ENCODE data around the gene CRADD.
"Not testable (repeated sequence)": the region's sequence is repeated elsewhere in the genome, so short reads cannot be mapped to it uniquely, and the experiment has no call there.

CRADD gene

DNA sequence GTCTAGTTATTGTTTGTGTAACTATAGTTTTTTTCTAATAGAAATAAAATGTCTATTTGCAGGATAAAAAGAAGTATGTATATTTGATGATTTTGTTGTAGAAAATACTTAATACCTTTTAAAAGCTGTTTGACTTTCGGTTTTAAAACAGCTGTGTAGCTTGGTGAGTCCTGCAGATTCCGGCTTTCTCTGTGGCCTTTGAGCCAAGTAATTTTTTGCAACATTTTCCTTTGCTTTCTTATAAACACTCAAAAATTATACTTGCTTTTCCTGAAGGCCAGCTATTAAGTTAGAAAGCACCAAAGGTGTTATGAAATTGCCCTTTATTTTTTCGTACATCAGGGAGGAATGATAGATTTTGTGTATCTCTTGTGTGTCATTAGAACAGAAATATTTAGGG is 63.6 kb downstream of the CRADD start:
- peak; percentile 57 for DNase-seq

DNA sequence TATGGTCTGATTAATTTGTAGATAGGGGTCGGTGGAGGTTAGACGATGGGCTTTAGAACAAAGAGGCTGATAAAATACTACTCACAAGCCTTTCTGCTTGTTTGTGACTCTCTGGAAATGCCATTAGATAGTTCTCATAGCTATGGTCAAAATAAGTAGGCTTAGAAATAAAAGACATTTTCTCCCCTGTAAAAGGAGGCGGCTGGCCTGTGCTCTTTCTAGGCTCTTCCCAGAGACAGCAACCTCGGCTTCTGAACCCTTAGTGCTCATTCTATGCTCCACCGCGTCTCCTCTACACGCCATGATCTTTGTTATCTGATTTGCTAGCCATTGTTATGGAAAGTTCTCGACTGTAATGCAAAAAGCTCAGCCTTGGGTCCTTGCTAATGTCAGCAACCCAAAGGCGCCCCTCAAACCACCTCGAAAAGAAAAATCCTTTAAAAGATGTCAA is 64.5 kb downstream of the CRADD start:
- no peak for DNase-seq

DNA sequence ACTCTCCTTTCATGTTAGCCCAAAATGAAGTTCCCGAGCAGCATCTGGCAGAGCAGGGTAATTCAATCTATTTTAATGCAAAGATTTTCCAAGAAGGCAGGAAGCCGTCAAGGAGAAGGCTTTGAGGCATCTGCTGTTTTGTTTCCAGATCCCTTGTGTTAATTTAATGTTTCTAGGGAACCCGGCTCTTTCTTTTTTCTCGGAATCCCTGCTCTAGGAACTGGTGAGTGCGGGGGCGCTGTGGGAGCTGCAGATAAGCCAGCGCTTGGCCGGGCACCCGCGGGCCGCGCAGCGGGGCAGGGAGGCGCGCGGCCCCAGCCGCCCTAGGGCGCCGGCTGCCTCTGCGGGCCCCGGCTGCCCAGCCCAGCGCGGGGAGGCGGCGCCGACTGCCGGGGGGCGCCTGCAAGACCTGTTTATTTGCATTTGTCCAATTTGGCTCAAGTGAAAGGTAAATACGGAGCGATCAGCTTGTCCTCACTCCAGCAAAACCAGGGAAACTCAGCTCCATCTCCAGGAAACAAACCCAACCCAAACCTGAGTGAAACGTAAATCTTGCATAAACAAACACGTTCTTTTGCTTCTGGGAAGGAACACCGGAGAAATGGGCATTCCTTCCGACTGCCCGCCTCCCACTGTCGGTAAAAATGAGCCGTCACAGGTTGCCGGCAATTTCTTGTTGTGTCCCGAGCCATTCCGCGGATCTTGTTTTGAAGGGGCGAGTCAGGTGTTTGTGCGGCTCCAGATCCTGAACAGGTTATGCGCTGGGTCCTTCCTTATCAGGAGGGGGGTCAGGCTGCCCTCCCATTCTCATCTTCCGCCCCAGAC is 65.1 kb downstream of the CRADD start:
- peak; percentile 99 for DNase-seq

DNA sequence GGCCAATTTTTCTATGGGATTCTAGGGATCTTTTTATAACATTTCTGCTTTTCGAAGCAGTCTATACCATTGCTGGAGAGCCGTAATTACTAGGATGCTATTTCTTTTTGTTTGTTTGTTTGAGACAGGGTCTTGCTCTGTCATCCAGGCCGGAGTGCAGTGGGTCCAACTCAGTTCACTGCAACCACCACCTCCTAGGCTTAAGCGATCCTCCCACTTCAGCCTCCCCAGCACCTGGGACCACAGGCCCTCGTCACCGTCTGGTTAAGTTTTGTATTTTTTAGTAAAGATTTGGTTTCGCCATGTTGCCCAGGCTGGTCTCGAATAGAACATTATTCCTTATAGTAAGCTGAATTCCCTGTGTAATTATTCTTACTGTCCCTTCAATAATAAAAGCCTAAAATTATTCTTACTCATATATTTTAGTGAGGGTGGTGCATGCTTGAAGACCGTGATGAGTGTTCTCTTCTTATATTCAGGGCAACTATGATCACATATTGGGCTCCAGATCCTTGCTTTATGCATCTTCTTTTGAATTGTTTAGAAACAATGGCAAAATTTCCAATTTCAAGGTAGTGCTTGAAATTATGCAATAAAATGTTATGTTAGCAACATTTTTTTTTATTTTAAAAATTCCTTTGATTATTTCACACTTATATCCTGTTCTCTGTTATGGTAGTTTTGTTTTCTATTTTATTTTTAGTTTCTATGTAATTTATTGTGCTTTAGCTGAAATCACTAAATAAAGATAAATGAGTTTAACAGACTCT is 66.2 kb downstream of the CRADD start:
- no peak for DNase-seq

DNA sequence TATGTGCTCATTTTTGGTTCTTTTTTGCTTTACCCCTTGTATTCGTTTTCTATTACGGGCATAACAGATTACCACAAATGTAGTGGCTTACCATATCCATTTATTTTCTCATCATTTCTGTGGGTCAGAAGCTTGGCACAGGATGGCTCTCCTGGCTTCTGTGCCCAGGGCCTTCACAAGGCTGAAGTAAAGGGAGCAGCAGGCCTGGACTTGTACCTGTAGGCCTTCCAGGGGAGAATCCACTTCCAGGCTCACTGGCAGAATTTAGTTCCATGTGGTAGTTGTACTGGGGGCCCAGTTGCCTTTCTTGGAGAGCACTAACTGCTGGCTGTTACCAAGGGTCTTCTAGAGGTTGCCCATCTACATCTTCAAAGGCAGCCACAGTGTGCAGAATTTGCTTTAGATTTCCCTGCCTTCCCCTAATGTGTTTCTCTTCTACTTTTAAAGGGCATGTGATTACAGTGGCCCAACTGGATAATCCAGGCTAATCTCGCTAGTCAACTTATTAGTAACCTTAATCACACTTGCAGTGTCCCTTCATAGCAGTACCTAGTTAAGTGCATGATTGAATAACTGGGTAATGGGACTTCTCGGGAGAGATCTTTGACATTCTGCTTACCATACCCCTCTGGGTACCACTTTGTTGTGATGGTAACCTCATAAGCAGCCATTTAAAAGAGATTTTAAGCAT is 67.0 kb downstream of the CRADD start:
- no peak for DNase-seq

DNA sequence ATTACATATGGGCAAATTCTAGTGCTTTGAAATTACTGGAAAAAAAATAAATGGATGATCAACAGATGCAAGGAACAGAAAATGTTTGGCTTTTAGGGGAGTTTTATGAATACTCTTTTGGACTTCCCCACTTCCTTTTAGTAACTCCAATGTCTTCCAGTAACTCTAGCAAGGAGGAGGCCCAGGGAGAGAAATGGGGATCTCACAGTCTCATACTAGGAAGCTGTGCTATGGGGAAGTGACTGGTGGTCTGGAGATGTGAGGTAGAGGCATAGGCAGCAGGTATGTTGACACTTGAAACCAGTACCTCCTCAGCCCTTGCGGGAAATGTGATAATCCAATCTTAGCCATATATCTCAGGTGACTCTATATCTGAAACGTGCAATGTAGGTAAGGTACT is 68.1 kb downstream of the CRADD start:
- DNase-seq = no peak

DNA sequence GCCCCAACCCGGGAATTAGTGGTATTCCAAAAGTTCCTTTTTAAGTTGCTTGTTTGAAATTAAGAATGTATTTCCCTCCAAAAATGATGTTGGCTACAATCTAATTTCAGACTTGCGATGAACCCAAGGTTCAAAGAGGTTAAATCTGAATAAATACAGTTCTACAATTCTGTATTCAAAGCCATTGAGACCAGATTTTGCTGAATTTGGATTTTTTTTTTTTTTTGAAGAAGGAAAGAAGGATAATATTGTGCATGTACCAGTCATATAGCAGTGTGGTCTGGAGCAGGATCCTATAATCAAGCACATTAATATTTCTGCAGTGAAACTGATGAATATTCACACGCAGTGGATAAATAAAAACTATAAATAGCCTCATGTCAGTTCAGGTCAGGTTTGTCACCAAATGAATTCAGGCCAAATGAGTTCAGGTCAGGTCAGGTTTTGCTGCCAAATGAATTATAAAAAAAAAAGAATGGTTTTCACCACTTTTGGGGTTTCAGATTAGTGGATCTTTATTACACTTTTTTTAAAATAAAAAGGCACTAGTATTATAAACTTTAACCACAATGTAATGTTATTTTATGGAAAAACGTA is 69.5 kb downstream of the CRADD start:
- no peak for DNase-seq

DNA sequence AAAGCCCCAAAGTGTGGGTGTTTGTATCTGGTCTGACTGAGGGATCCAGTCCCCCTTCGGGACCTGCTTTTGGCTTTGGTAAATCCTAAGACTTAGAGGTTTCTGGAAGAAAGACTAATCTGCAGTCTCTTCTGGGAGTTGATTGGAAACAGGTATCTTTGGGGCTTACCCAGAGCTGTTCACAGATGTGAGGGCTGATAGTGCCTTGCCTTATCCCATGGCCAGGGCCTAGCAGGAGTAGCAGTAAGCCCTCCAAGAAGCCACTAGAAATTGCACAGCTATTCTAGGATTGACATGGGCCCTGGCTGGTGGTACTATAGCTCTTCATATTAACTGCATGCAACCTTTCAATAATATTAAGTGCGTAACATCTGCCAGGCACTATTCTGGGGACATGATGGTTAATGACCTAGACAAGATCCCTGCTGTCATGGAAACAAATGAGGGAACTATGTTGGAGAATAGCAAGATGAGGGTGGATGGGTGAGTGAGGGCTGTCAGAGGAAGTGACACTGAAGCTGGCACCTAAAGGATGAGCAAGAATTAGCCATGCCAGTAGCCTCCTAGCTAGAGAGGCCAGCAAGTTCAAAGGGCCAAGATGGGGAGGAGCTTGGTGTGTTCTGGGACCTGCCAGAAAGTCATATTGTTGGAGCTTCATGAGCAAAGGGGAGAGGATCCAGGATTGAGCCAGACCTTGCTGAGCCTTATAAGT is 71.7 kb downstream of the CRADD start:
- no peak for DNase-seq

DNA sequence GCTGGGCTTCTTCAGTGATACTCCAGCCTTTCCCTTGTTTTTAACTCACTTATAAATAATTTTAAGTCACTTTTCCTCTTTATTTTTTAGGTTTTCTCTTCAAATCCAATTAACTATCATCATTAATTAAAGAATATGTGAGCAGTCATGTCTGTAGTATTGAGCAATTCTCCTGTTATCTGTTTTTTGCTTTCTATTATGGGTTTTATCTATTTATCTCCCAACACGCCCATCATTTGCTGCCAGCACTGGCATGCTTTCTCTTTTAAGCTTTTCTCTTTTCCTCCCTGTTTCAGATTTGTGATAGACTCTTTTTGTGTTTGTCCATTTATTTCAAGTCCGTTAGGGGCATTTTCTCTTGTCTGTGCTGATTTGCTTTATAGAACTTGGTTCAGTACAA is 72.3 kb downstream of the CRADD start:
- peak; percentile 51 for DNase-seq

DNA sequence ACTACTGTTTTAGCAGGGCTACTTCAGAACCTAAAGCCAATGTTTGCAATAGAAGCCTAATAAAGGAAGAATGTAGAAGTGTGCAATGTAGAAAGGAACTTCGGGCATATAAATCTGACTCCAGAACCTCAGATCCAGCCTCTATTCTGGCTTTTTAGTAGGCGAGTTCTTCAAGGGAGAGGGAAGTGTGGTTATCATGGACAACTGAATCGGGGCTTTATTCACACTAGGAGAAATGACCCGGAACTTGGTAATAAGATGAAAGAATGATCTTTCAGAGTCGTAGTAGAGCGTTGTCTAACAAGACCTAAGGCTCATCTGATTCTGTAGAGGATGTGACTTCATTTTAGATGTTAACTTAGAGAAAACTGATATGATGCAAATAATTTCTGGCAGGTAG is 72.9 kb downstream of the CRADD start:
- no peak for DNase-seq

DNA sequence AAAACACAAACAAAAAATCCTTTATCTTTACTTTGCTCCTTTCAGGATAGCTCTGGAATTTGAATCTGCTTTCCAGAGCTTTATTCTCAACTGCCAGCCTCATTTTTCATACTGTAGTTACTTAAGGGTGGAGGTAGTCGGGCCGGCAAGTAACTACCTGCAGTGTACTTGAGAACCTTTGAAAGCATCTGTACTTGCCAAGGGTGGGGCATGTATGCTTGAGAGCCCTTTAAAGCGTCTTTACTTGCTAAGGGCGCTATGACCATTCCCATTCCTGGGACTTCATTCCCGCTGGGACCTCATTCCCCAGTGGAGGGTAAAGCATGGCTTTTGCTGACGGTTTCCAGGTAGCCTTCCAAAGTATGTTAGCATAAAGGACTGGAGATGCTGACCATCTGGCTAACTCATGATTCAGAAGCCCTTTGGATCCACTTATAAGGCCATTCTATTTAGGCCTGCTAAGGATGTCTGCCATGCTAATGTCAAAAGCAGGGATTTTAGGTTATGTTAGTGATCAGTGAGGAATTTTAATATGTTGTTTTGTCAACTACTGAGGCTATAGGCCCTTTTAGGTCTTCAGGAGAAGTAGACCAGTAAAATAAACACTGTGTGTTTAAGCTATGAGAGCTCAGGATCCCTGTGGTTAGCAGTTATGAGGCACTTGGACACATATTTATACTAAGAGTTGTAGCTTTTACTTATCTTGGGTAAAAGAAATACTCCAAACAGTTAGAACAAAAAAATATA is 74.9 kb downstream of the CRADD start:
- no peak for DNase-seq

DNA sequence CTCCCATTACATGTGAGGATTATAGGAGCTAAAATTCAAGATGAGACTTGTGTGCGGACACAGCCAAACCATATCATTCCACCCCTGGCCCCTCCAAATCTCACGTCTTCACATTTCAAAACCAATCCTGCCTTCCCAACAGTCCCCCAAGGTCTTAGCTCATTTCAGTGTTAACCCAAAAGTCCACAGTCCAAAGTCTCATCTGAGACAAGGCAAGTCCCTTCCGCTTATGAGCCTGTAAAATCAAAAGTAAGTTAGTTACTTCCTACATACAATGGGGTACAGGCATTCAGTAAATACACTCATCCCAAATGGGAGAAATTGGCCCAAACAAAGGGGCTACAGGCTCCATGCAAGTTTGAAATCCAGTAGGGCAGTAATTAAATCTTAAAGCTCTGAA is 76.1 kb downstream of the CRADD start:
- no peak for DNase-seq

DNA sequence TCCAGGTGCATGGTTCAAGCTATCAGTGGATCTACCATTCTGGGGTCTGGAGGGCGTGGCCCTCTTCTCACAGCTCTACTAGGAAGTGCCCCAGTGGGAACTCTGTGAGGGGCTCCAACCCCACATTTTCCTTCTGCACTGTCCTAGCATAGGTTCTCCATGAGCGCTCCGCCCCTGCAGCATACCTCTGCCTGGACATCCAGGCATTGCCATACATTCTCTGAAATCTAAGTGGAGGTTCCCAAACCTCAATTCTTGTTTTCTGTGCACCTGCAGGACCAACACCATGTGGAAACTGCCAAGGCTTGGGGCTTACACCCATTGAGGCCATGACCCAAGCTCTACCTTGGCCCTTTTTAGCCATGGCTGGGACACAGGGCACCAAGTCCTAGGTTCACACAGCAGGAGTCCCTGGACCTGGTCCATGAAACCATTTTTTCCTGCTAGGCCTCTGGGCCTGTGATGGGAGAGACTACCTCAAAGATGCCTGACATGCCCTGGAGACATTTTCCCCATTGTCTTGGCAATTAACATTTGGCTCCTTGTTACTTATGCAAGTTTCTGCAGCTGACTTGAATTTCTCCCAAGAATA is 76.8 kb downstream of the CRADD start:
- no peak for DNase-seq

DNA sequence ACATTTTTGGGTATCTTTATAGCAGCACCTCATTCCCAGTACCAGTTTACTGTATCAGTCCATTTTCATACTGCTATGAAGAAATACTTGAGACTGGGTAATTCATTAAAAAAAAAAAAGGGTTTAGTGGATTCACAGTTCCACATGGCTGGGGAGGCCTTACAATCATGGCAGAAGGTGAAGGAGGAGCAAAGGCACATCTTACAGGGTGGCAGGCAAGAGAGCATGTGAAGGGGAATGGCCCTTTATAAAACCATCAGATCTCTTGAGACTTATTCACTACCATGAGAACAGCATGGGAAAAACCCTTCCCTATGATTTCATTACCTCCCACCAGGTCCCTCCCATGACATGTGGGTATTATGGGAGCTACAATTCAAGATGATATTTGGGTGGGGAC is 77.7 kb downstream of the CRADD start:
- not testable (repeated sequence) for DNase-seq

DNA sequence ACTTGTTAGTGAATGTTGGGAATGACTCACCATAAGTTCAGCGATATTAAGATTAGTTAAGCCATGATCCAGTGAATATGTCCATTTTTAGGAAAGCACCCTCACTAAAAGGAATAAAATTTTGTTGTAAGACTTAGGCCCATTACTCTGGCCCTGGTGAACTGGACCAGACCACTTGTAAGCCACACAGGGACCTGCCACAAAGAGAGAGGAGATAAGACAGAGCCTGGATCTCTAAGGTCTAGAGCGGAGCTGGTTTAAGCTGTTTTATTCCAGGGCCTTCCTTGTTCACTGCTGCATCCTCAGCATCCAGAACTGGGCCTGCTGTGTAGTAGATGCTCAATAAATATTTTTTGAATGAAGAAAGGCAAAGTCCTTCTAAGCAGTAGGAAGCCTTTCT is 79.1 kb downstream of the CRADD start:
- DNase-seq = peak; percentile 58

DNA sequence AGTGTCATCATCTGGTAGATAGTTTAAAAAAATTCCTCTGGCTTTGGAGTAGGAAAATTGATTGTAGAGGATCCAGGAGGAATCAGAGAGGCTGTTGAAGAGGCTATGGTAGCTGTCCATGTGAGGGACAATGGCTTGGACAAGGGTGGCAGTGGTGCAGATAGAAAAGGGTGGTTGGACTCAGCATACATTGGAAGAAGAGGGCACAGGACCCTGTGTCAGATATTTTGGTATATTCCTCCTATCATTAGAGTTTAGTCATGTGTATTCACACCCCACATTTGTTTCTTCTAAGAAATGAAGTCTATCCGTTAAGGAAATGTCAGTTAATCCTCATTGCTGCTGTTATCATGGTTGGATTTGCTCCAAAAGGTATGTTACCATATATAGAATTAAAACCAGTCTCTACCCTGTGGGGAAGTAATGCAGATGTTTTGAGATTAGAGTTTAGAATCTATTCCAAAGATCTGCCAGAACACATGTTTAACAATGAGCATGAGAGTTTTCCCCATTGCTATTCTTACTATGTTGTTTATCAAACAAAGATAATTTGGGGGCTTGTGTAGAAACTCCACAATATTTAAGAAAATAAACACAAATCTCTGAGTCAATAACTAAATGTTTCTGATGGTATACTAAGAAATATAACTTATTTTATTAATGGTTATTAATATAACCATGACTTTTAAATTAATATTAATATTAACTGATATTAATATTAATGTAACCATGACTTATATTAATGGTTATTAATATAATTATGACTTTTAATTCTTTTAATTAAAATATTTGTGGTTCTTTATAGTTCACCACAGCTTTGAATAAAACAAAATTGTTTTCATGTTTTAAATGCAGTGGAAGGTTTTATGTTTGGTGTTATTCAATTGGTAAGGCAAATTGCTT is 80.9 kb downstream of the CRADD start:
- DNase-seq = peak; percentile 95

DNA sequence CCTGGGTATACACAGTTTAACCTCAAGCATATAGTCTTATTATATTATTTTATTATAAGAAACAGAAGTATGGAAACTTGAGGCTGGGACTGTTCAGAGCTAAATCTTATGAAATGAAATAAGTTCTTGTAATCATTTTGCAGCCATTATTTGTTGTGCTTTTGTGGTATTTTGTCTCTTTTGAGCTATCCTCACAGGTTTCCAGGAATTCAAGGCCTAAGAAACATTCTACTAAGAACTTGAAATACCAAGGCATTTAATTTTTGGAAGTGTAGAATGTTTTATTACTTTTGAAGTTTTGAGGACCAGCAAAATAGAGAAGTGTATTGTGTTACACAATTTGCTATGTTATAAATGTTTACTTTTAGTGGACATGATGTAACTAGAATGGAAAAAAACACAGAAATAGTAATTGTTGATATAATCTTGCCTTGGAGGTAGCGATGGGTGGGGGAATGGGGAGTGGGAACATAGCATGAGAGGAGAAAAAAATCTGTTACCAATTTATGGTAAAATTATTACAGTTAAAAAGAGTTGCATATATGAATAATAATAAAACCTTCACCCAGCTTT is 81.7 kb downstream of the CRADD start:
- DNase-seq = peak; percentile 59

DNA sequence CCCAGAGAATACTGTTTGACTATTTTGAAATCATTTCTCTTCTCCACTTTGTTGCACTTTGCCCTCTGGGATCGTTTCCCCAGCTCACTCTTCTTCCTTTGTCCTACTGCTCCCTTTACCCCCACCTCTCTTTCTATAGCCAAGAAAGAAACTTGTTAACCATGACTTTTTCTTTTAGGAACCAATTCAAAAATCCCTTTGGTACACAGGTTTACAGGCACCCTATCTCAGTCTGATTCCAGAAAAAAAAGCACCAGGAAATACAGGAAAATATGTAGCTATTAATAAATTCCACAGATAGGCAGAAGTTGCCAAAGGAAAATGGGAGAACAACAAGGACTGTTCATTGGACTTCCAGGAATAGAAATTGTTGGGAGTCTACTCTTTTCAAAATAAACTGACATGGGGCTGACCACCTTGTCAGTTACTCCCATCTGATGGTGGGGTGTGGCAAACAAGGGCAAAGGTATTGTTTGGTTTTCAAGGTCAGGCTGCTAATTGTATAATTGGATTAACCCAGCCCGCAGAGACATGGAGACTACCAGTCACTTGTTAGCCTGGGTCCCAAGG is 82.4 kb downstream of the CRADD start:
- no peak for DNase-seq

DNA sequence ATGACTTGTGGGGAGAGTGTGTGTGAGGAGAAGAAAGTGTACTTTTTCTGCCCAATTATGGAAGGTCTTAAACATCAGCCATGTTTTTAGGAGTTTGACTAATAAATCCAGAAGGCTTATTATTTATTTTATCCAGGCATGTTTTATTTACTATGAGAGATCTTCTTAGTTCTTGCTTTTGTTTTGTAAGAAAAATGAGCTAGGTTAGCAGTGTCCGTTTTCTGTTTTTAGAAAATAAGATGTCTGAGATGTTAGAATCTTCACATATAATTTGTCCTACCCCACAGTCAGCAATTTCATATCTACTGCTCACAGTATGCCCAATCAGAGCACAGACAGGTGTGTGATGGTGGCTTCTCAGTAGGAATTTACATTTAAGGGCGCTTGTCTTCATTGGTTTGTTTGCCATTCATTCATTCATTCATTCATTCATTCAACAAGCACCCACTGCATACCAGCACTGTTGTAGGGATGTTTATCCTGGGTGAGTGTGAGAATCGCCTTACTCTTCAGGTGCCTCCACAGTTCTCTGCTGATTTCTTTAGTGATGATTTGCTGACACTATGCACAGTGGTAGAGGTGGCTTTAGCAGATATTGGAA is 83.2 kb downstream of the CRADD start:
- DNase-seq = no peak

All from hematopoietic multipotent progenitor cell treated with erythropoietin and hydrocortisone succinate and interleukin-3 and kit ligand, for 8 days (in vitro differentiated cells).